ENCODE measurements around the gene ATG4D. TPM values are rescaled to one million over a fixed set of nuclear protein-coding genes. Genes with fewer than 3 reads are reported as not detected.

ATG4D gene
- total and polyA plus RNA-seq, 2 experiments from 2014 or later, result 15.1 to 55.5 TPM

GRCh38 chr19:10552510-10553053 is 8.9 kb downstream of the ATG4D start:
- H3K4me3 ChIP-seq, result no peak overlapping the region
- TF ChIP-seq EZH2 (IDR thresholded peaks at IDR 0.05; ENCODE audit: low read depth, unreplicated experiment) (no peak), ZNF462 (CRISPR knock-in tag; IDR thresholded peaks at IDR 0.05) (no peak), REST (IDR thresholded peaks at IDR 0.05; ENCODE audit: unreplicated experiment) (no peak)
- H3K79me2 ChIP-seq (replicated peaks; ENCODE audit: insufficient read depth), result no peaks in the 10 kb centered on the region
- H3K9me2 ChIP-seq (ENCODE audit: insufficient read depth), result no peaks in the 10 kb centered on the region
- H3K27me3 ChIP-seq (ENCODE audit: insufficient read depth), result no peaks in the 10 kb centered on the region
- H4K20me1 ChIP-seq (replicated peaks; ENCODE audit: insufficient read depth), result peaks cover 8% of the 10 kb centered on the region
- H3K36me3 ChIP-seq (ENCODE audit: insufficient read depth), result peaks cover 16% of the 10 kb centered on the region; the same call in 1 of the 2 replicates
- DNase-seq (ENCODE audit: low spot score) (peak; percentile 82), ATAC-seq (peak; percentile 91)
- H3K36me3 Mint-ChIP-seq (ENCODE audit: low read depth), result peaks cover 82% of the 10 kb centered on the region
- H3K4me1 Mint-ChIP-seq, result no peaks in the 10 kb centered on the region
- peaks cover 22% of the 10 kb centered on the region for H3K27me3 Mint-ChIP-seq (ENCODE audit: insufficient read depth, low read depth, poor library complexity)
- H3K9me3 Mint-ChIP-seq, result no peaks in the 10 kb centered on the region
- no peak overlapping the region for H3K4me2 ChIP-seq
- H3K27ac Mint-ChIP-seq, result no peak overlapping the region
- H2AFZ ChIP-seq, result no peak overlapping the region
- no peak overlapping the region for H3K27ac ChIP-seq (ENCODE audit: low read depth)
- H3K4me1 ChIP-seq (ENCODE audit: insufficient read depth), result no peaks in the 10 kb centered on the region
- H3F3A ChIP-seq (replicated peaks; ENCODE audit: low read depth), result peaks cover 30% of the 10 kb centered on the region
- no peak overlapping the region for H3K4me3 Mint-ChIP-seq

Data from GM23338 (cell line).